Measurements from ENCODE around the gene ADA. TPM values are rescaled to one million over a fixed set of nuclear protein-coding genes. Genes with fewer than 3 reads are reported as not detected.

Gene ADA
- total RNA-seq, 1 donor from 2014 or later = 67.5 TPM

DNA sequence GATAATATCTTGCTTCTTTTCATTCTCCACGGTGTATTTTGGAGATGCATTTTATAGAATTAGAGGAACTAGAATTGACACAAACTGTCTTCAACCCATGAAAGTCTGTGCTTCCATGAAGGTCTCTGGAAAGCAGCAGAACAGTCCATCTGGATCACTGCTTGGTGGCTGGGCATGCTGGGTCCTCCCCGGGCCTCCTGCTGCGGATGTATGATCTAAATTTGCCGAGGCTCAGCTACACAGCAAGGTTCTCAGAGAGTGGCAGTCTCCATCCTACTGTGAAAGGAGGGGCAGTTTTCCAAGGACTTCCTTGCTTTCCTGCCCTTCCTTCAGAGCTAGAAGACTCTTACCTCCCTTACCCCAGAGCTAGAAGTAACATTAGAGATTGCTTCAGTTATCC lies 54.0 kb downstream of the ADA start:
- no peak overlapping the region for H3K4me2 ChIP-seq (ENCODE audit: low read length)
- H3K9me3 Mint-ChIP-seq (ENCODE audit: unreplicated experiment) = no peaks in the 10 kb centered on the region
- DNase-seq (ENCODE audit: low read depth) = no peak
- H3K4me3 Mint-ChIP-seq (ENCODE audit: unreplicated experiment) = no peak overlapping the region
- no peak overlapping the region for H3K27ac Mint-ChIP-seq (ENCODE audit: unreplicated experiment)
- H3K27me3 Mint-ChIP-seq (ENCODE audit: low read depth, unreplicated experiment) = no peaks in the 10 kb centered on the region
- H3K27me3 ChIP-seq (ENCODE audit: insufficient read depth, low read length) = no peaks in the 10 kb centered on the region
- H2AFZ ChIP-seq (ENCODE audit: low read depth, low read length) = no peak overlapping the region
- peaks cover 6% of the 10 kb centered on the region for H3K36me3 Mint-ChIP-seq (ENCODE audit: low read depth, unreplicated experiment)
- H3K9ac ChIP-seq (ENCODE audit: low read length) = no peak overlapping the region
- H3K27ac ChIP-seq (ENCODE audit: low read depth, low read length) = no peak overlapping the region
- no peaks in the 10 kb centered on the region for H3K9me3 ChIP-seq (ENCODE audit: insufficient read depth, low read depth, low read length)
- TF ChIP-seq, protein P1, sequence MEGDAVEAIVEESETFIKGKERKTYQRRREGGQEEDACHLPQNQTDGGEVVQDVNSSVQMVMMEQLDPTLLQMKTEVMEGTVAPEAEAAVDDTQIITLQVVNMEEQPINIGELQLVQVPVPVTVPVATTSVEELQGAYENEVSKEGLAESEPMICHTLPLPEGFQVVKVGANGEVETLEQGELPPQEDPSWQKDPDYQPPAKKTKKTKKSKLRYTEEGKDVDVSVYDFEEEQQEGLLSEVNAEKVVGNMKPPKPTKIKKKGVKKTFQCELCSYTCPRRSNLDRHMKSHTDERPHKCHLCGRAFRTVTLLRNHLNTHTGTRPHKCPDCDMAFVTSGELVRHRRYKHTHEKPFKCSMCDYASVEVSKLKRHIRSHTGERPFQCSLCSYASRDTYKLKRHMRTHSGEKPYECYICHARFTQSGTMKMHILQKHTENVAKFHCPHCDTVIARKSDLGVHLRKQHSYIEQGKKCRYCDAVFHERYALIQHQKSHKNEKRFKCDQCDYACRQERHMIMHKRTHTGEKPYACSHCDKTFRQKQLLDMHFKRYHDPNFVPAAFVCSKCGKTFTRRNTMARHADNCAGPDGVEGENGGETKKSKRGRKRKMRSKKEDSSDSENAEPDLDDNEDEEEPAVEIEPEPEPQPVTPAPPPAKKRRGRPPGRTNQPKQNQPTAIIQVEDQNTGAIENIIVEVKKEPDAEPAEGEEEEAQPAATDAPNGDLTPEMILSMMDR (IDR thresholded peaks at IDR 0.05; ENCODE audit: insufficient read depth, low read depth, low read length) = no peak
- TF ChIP-seq EZH2 (IDR thresholded peaks at IDR 0.05; ENCODE audit: insufficient read depth, low read length) = no peak
- peaks cover 30% of the 10 kb centered on the region for H3K4me1 Mint-ChIP-seq (ENCODE audit: low read depth, unreplicated experiment)
- no peak overlapping the region for H3K4me3 ChIP-seq (ENCODE audit: insufficient read depth, low read depth, low read length)
- no peaks in the 10 kb centered on the region for H4K20me1 ChIP-seq (ENCODE audit: insufficient read depth, low read length)
- H3K79me2 ChIP-seq (ENCODE audit: insufficient read depth, low read length) = no peaks in the 10 kb centered on the region
- H3K4me1 ChIP-seq (ENCODE audit: insufficient read depth, low read length) = peaks cover 21% of the 10 kb centered on the region
- FAIRE-seq = no peak
- no peaks in the 10 kb centered on the region for H3K36me3 ChIP-seq (ENCODE audit: insufficient read depth, low read length)

DNA sequence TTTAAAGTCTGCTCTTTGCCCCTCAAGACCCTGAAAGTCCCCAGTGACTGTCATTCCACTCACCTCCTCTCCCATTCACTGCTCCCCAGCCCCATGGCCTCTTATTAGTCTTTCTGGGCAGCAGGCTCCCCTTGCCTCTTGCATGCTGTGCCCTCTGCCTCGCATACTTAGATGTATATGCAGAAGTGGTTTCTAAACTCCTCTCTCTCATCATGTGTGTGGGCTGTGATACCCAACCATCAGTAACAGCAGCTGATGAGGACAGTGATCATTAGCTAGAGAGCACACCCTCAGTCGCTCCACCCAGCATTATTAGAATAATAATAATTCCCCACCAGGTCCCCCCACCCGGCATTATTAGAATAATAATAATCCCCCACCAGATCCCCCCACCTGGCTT lies 54.6 kb downstream of the ADA start:
- H3K4me3 Mint-ChIP-seq (ENCODE audit: unreplicated experiment) = no peak overlapping the region
- H4K20me1 ChIP-seq (ENCODE audit: insufficient read depth, low read length) = no peaks in the 10 kb centered on the region
- DNase-seq (ENCODE audit: low read depth) = no peak
- FAIRE-seq = no peak
- peaks cover 16% of the 10 kb centered on the region for H3K4me1 ChIP-seq (ENCODE audit: insufficient read depth, low read length)
- H3K4me1 Mint-ChIP-seq (ENCODE audit: low read depth, unreplicated experiment) = peaks cover 30% of the 10 kb centered on the region
- TF ChIP-seq EZH2 (IDR thresholded peaks at IDR 0.05; ENCODE audit: insufficient read depth, low read length) = no peak
- TF ChIP-seq, protein P1 (IDR thresholded peaks at IDR 0.05; ENCODE audit: insufficient read depth, low read depth, low read length) = no peak
- H3K9ac ChIP-seq (ENCODE audit: low read length) = no peak overlapping the region
- H3K36me3 Mint-ChIP-seq (ENCODE audit: low read depth, unreplicated experiment) = peaks cover 8% of the 10 kb centered on the region
- no peaks in the 10 kb centered on the region for H3K79me2 ChIP-seq (ENCODE audit: insufficient read depth, low read length)
- no peaks in the 10 kb centered on the region for H3K9me3 ChIP-seq (ENCODE audit: insufficient read depth, low read depth, low read length)
- no peak overlapping the region for H3K27ac Mint-ChIP-seq (ENCODE audit: unreplicated experiment)
- H3K27me3 ChIP-seq (ENCODE audit: insufficient read depth, low read length) = no peaks in the 10 kb centered on the region
- H3K4me2 ChIP-seq (ENCODE audit: low read length) = no peak overlapping the region
- H2AFZ ChIP-seq (ENCODE audit: low read depth, low read length) = no peak overlapping the region
- H3K27ac ChIP-seq (ENCODE audit: low read depth, low read length) = no peak overlapping the region
- H3K9me3 Mint-ChIP-seq (ENCODE audit: unreplicated experiment) = no peaks in the 10 kb centered on the region
- H3K36me3 ChIP-seq (ENCODE audit: insufficient read depth, low read length) = no peaks in the 10 kb centered on the region
- H3K27me3 Mint-ChIP-seq (ENCODE audit: low read depth, unreplicated experiment) = no peaks in the 10 kb centered on the region
- H3K4me3 ChIP-seq (ENCODE audit: insufficient read depth, low read depth, low read length) = no peak overlapping the region

DNA sequence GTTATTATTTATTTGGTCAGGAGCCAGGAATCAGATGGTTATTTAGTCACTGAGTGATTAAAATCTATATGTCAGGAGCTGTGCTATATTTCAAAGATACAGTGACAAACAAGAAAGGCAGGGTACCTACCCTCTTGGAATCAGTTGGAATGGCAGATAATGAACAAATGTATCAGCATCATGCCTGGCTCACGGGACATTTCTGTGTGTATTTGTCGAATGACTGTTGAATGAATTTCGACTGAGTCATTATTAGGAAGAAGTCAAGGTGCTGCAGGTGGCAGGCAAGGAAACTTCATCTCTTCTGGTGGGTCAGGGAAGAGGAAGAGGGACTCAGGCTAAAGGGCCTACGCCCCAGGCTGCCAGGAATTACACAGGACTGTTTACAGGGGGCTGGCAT lies 55.5 kb downstream of the ADA start:
- no peak overlapping the region for H3K9ac ChIP-seq (ENCODE audit: low read length)
- peaks cover 11% of the 10 kb centered on the region for H3K4me1 ChIP-seq (ENCODE audit: insufficient read depth, low read length)
- no peaks in the 10 kb centered on the region for H3K79me2 ChIP-seq (ENCODE audit: insufficient read depth, low read length)
- Mint-ChIP-seq H3K27me3 (ENCODE audit: low read depth, unreplicated experiment) (no peaks in the 10 kb centered on the region), H3K4me3 (ENCODE audit: unreplicated experiment) (no peak overlapping the region), H3K9me3 (ENCODE audit: unreplicated experiment) (no peaks in the 10 kb centered on the region), H3K27ac (ENCODE audit: unreplicated experiment) (no peak overlapping the region), H3K36me3 (ENCODE audit: low read depth, unreplicated experiment) (peaks cover 10% of the 10 kb centered on the region), H3K4me1 (ENCODE audit: low read depth, unreplicated experiment) (peaks cover 33% of the 10 kb centered on the region)
- H3K4me3 ChIP-seq (ENCODE audit: insufficient read depth, low read depth, low read length) = no peak overlapping the region
- no peak overlapping the region for H2AFZ ChIP-seq (ENCODE audit: low read depth, low read length)
- H3K36me3 ChIP-seq (ENCODE audit: insufficient read depth, low read length) = no peaks in the 10 kb centered on the region
- H4K20me1 ChIP-seq (ENCODE audit: insufficient read depth, low read length) = no peaks in the 10 kb centered on the region
- no peak for DNase-seq (ENCODE audit: low read depth)
- FAIRE-seq = no peak
- H3K27ac ChIP-seq (ENCODE audit: low read depth, low read length) = no peak overlapping the region
- H3K4me2 ChIP-seq (ENCODE audit: low read length) = no peak overlapping the region
- H3K27me3 ChIP-seq (ENCODE audit: insufficient read depth, low read length) = no peaks in the 10 kb centered on the region
- no peak for TF ChIP-seq EZH2 (IDR thresholded peaks at IDR 0.05; ENCODE audit: insufficient read depth, low read length)
- TF ChIP-seq, protein P1 (IDR thresholded peaks at IDR 0.05; ENCODE audit: insufficient read depth, low read depth, low read length) = no peak
- no peaks in the 10 kb centered on the region for H3K9me3 ChIP-seq (ENCODE audit: insufficient read depth, low read depth, low read length)
